Measurements from ENCODE around the gene MYLK4. TPM values are rescaled to one million over a fixed set of nuclear protein-coding genes. Genes with fewer than 3 reads are reported as not detected.

The MYLK4 gene
- total RNA-seq (2014; rRNA removed; shearing (Covaris generic)): 0.03 and 0.07 TPM in 2 replicates

GRCh38 chr6:2750832-2751231, at the start of gene MYLK4:
MYLK4 (minus strand) TSS chr6:2750922; CDS start chr6:2749294, 1,628 bp downstream.
- H3K4me3 ChIP-seq (ENCODE audit: insufficient read depth, low read depth, low read length): no peak within 1 kb of the TSS
- no peaks in the 10 kb centered on the region for H3K27me3 ChIP-seq (ENCODE audit: control insufficient read depth, insufficient read depth, low read length)
- DNase-seq: no peak
- no peaks in the 10 kb centered on the region for H3K36me3 ChIP-seq (replicated peaks; ENCODE audit: control insufficient read depth, insufficient read depth, low read length)

GRCh38 chr6:2799936-2800527, 49.3 kb upstream of the MYLK4 start:
- Histone ChIP-seq H3K4me3 (ENCODE audit: insufficient read depth, low read depth, low read length) (no peak overlapping the region), H3K27me3 (ENCODE audit: control insufficient read depth, insufficient read depth, low read length) (no peaks in the 10 kb centered on the region), H3K36me3 (replicated peaks; ENCODE audit: control insufficient read depth, insufficient read depth, low read length) (no peaks in the 10 kb centered on the region)
- DNase-seq: no peak

GRCh38 chr6:2798586-2799134, 47.9 kb upstream of the MYLK4 start:
- Histone ChIP-seq H3K36me3 (replicated peaks; ENCODE audit: control insufficient read depth, insufficient read depth, low read length) (no peaks in the 10 kb centered on the region), H3K27me3 (ENCODE audit: control insufficient read depth, insufficient read depth, low read length) (no peaks in the 10 kb centered on the region), H3K4me3 (ENCODE audit: insufficient read depth, low read depth, low read length) (no peak overlapping the region)
- DNase-seq: no peak

GRCh38 chr6:2797564-2798031, 46.9 kb upstream of the MYLK4 start:
- Histone ChIP-seq H3K36me3 (replicated peaks; ENCODE audit: control insufficient read depth, insufficient read depth, low read length) (no peaks in the 10 kb centered on the region), H3K4me3 (ENCODE audit: insufficient read depth, low read depth, low read length) (no peak overlapping the region), H3K27me3 (ENCODE audit: control insufficient read depth, insufficient read depth, low read length) (no peaks in the 10 kb centered on the region)
- no peak for DNase-seq

- Histone ChIP-seq H3K4me3 (ENCODE audit: insufficient read depth, low read depth, low read length) (no peak overlapping the region), H3K36me3 (replicated peaks; ENCODE audit: control insufficient read depth, insufficient read depth, low read length) (no peaks in the 10 kb centered on the region), H3K27me3 (ENCODE audit: control insufficient read depth, insufficient read depth, low read length) (no peaks in the 10 kb centered on the region)
- DNase-seq: no peak
Measured at GRCh38 chr6:2796861-2797260, 46.1 kb upstream of the MYLK4 start.

- Histone ChIP-seq H3K27me3 (ENCODE audit: control insufficient read depth, insufficient read depth, low read length) (no peaks in the 10 kb centered on the region), H3K4me3 (ENCODE audit: insufficient read depth, low read depth, low read length) (no peak overlapping the region), H3K36me3 (replicated peaks; ENCODE audit: control insufficient read depth, insufficient read depth, low read length) (no peaks in the 10 kb centered on the region)
- no peak for DNase-seq
Measured at GRCh38 chr6:2795956-2796355, 45.2 kb upstream of the MYLK4 start.

- DNase-seq: no peak
- Histone ChIP-seq H3K27me3 (ENCODE audit: control insufficient read depth, insufficient read depth, low read length) (no peaks in the 10 kb centered on the region), H3K36me3 (replicated peaks; ENCODE audit: control insufficient read depth, insufficient read depth, low read length) (no peaks in the 10 kb centered on the region), H3K4me3 (ENCODE audit: insufficient read depth, low read depth, low read length) (no peak overlapping the region)
Measured at GRCh38 chr6:2795162-2795561, 44.4 kb upstream of the MYLK4 start.

- DNase-seq: no peak
- no peaks in the 10 kb centered on the region for H3K27me3 ChIP-seq (ENCODE audit: control insufficient read depth, insufficient read depth, low read length)
- no peak overlapping the region for H3K4me3 ChIP-seq (ENCODE audit: insufficient read depth, low read depth, low read length)
- H3K36me3 ChIP-seq (replicated peaks; ENCODE audit: control insufficient read depth, insufficient read depth, low read length): no peaks in the 10 kb centered on the region
Measured at GRCh38 chr6:2794171-2794730, 43.5 kb upstream of the MYLK4 start.

GRCh38 chr6:2793534-2794151, 42.9 kb upstream of the MYLK4 start:
- H3K36me3 ChIP-seq (replicated peaks; ENCODE audit: control insufficient read depth, insufficient read depth, low read length): no peaks in the 10 kb centered on the region
- H3K27me3 ChIP-seq (ENCODE audit: control insufficient read depth, insufficient read depth, low read length): no peaks in the 10 kb centered on the region
- H3K4me3 ChIP-seq (ENCODE audit: insufficient read depth, low read depth, low read length): no peak overlapping the region
- DNase-seq: no peak

- no peak for DNase-seq
- no peaks in the 10 kb centered on the region for H3K27me3 ChIP-seq (ENCODE audit: control insufficient read depth, insufficient read depth, low read length)
- H3K36me3 ChIP-seq (replicated peaks; ENCODE audit: control insufficient read depth, insufficient read depth, low read length): no peaks in the 10 kb centered on the region
- no peak overlapping the region for H3K4me3 ChIP-seq (ENCODE audit: insufficient read depth, low read depth, low read length)
Measured at GRCh38 chr6:2792330-2793110, 41.8 kb upstream of the MYLK4 start.

GRCh38 chr6:2791450-2791974, 40.8 kb upstream of the MYLK4 start:
- DNase-seq: no peak

GRCh38 chr6:2790588-2791449, 40.1 kb upstream of the MYLK4 start:
- Histone ChIP-seq H3K4me3 (ENCODE audit: insufficient read depth, low read depth, low read length) (no peak overlapping the region), H3K36me3 (replicated peaks; ENCODE audit: control insufficient read depth, insufficient read depth, low read length) (no peaks in the 10 kb centered on the region), H3K27me3 (ENCODE audit: control insufficient read depth, insufficient read depth, low read length) (no peaks in the 10 kb centered on the region)
- peak; percentile 87 for DNase-seq

More at GRCh38 chr6:2791450-2791974, 40.8 kb upstream of the MYLK4 start:
- Histone ChIP-seq H3K4me3 (ENCODE audit: insufficient read depth, low read depth, low read length) (no peak overlapping the region), H3K27me3 (ENCODE audit: control insufficient read depth, insufficient read depth, low read length) (no peaks in the 10 kb centered on the region), H3K36me3 (replicated peaks; ENCODE audit: control insufficient read depth, insufficient read depth, low read length) (no peaks in the 10 kb centered on the region)

GRCh38 chr6:2786269-2786668, 35.5 kb upstream of the MYLK4 start:
- Histone ChIP-seq H3K27me3 (ENCODE audit: control insufficient read depth, insufficient read depth, low read length) (no peaks in the 10 kb centered on the region), H3K36me3 (replicated peaks; ENCODE audit: control insufficient read depth, insufficient read depth, low read length) (peaks cover 4% of the 10 kb centered on the region), H3K4me3 (ENCODE audit: insufficient read depth, low read depth, low read length) (no peak overlapping the region)
- no peak for DNase-seq

- DNase-seq: no peak
- Histone ChIP-seq H3K27me3 (ENCODE audit: control insufficient read depth, insufficient read depth, low read length) (no peaks in the 10 kb centered on the region), H3K36me3 (replicated peaks; ENCODE audit: control insufficient read depth, insufficient read depth, low read length) (peaks cover 6% of the 10 kb centered on the region), H3K4me3 (ENCODE audit: insufficient read depth, low read depth, low read length) (no peak overlapping the region)
Measured at GRCh38 chr6:2784930-2785329, 34.2 kb upstream of the MYLK4 start.
